ENCODE results near the gene RUVBL2. TPM values are rescaled to one million over a fixed set of nuclear protein-coding genes. Genes with fewer than 3 reads are reported as not detected.

Gene RUVBL2
- total RNA-seq, 2 experiments from 2014 or later = 187 to 189 TPM

GRCh38 chr19:48969276-48970138 is 24.2 kb upstream of the RUVBL2 start:
- H3K27ac Mint-ChIP-seq = peak overlapping the region; percentile 65
- H3K9me3 Mint-ChIP-seq = peaks cover 3% of the 10 kb centered on the region
- H3K36me3 Mint-ChIP-seq = peaks cover 36% of the 10 kb centered on the region
- peaks cover 4% of the 10 kb centered on the region for H3K27me3 Mint-ChIP-seq
- H3K4me3 Mint-ChIP-seq = no peak overlapping the region
- DNase-seq = peak; percentile 12
- H3K4me1 Mint-ChIP-seq = peaks cover 21% of the 10 kb centered on the region

DNA sequence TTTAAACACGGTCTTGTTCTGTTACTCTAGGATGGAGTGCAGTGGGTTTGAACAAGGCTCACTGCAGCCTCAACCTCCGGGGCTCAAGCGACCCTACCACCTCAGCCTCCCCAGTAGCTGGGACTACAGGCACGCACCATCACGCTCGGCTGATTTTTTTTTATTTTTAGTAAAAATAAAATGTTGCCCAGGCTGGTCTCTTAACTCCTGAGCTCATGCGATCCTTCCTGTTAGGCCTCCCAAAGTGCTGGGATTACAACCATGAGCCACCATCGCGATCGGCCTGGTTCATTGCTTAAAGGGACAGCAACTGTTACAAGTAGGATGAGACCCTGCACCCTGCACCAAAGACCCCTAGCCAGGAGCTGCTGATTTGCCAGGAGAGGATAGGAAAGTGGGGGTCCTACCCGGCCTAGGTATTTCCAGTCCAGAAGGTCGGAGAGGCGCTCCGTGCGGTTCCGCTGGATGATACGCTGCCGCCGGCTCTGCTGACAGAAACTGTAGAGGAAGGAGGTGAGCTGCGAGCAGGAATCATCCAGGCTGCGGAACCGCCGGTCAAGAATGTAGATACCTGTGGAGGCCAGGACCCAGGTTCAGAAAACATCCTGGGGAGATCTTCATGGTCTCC is 23.4 kb upstream of the RUVBL2 start:
- peaks cover 1% of the 10 kb centered on the region for H3K27me3 Mint-ChIP-seq
- peak overlapping the region; percentile 65 for H3K27ac Mint-ChIP-seq
- peaks cover 3% of the 10 kb centered on the region for H3K9me3 Mint-ChIP-seq
- H3K36me3 Mint-ChIP-seq = peaks cover 33% of the 10 kb centered on the region
- peak; percentile 12 for DNase-seq
- H3K4me3 Mint-ChIP-seq = no peak overlapping the region
- peaks cover 17% of the 10 kb centered on the region for H3K4me1 Mint-ChIP-seq

GRCh38 chr19:48970923-48971395 is 22.7 kb upstream of the RUVBL2 start:
- H3K27ac Mint-ChIP-seq = peak overlapping the region; percentile 54

DNA sequence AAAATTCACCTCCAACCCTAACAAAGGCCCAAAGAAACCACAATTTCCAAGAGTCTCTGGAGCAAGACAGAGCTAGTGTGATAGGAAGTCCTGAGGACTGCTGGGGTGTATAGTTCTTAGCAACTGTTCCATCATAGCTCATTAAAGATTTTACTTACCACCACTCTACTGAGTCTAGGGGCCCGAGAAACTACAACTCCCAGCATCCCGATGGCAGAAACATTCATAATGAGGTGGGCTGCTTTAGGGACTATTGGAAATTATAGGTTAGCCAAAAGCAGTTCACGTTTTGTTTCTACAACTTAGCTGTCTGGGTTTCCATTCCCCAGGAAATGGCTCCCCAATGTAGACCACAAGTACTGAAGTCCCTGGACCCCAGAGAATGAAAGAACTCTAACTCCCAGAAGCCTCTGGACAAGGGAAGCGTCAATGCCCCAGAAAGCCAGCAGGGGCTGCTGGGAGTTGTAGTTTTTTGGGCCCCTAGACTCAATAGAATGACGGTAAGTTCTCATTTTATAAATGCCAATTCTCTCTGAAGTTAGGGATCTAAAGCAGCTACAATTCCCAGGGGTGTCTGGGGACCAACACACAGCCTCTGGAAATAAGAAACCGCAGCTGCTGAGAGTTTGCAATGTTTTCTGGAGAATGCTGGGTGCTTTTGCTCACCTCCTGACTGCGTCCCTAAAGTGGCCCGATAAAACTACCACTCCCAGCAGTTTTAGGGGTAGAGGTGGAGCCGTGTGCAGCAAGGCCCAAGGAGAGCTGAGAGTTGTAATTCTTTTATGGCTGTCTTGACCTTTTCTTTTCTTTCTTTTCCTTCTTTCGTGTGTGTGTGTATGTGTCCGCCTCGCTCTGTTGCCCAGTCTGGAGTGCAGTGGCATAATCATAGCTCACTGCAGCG is 17.5 kb upstream of the RUVBL2 start:
- Mint-ChIP-seq H3K36me3 (peaks cover 24% of the 10 kb centered on the region), H3K4me3 (no peak overlapping the region)
- peak; percentile 53 for DNase-seq

More at GRCh38 chr19:48970923-48971395, 22.7 kb upstream of the RUVBL2 start:
- H3K4me3 Mint-ChIP-seq = no peak overlapping the region
- no peaks in the 10 kb centered on the region for H3K27me3 Mint-ChIP-seq
- H3K4me1 Mint-ChIP-seq = peaks cover 16% of the 10 kb centered on the region
- peaks cover 26% of the 10 kb centered on the region for H3K36me3 Mint-ChIP-seq
- peaks cover 3% of the 10 kb centered on the region for H3K9me3 Mint-ChIP-seq
- peak; percentile 82 for DNase-seq

GRCh38 chr19:48977061-48977460 is 16.6 kb upstream of the RUVBL2 start:
- H3K4me3 Mint-ChIP-seq = no peak overlapping the region
- H3K27me3 Mint-ChIP-seq = no peaks in the 10 kb centered on the region
- no peak overlapping the region for H3K27ac Mint-ChIP-seq
- H3K36me3 Mint-ChIP-seq = peaks cover 26% of the 10 kb centered on the region
- no peak for DNase-seq
- no peaks in the 10 kb centered on the region for H3K9me3 Mint-ChIP-seq
- peaks cover 5% of the 10 kb centered on the region for H3K4me1 Mint-ChIP-seq

More for the DNA sequence above, 17.5 kb upstream of the RUVBL2 start:
- Mint-ChIP-seq H3K27ac (no peak overlapping the region), H3K27me3 (no peaks in the 10 kb centered on the region), H3K4me1 (peaks cover 5% of the 10 kb centered on the region), H3K9me3 (no peaks in the 10 kb centered on the region)

- no peak for DNase-seq
- H3K27me3 Mint-ChIP-seq = no peaks in the 10 kb centered on the region
- peaks cover 10% of the 10 kb centered on the region for H3K4me1 Mint-ChIP-seq
- no peak overlapping the region for H3K4me3 Mint-ChIP-seq
- H3K9me3 Mint-ChIP-seq = no peaks in the 10 kb centered on the region
- no peak overlapping the region for H3K27ac Mint-ChIP-seq
- H3K36me3 Mint-ChIP-seq = peaks cover 28% of the 10 kb centered on the region
Observed at GRCh38 chr19:48982280-48982679, 11.4 kb upstream of the RUVBL2 start.

DNA sequence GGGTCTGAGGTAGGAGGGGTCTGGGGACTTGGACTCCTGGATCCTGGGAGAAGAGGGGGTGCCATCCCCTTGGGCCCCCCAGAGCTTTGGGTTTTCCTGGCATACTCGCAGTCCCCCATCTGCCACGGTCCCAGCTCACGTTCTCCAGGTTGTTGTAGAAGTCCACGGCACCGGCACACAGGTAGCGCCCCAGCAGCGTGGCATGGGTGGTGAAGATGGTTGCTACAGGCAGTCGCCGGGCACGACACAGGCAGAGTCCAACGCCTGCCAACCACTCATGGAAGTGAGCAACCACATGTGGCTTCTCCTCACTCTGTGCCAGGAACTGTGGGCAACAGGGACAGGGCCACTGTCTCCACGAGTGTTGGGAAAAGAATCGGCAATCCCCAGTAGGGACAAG is 8.0 kb upstream of the RUVBL2 start:
- no peak for DNase-seq
- Mint-ChIP-seq H3K4me1 (peaks cover 17% of the 10 kb centered on the region), H3K27ac (no peak overlapping the region)

GRCh38 chr19:48986211-48986610 is 7.5 kb upstream of the RUVBL2 start:
- no peaks in the 10 kb centered on the region for H3K9me3 Mint-ChIP-seq
- no peak overlapping the region for H3K4me3 Mint-ChIP-seq
- no peaks in the 10 kb centered on the region for H3K27me3 Mint-ChIP-seq
- peaks cover 26% of the 10 kb centered on the region for H3K36me3 Mint-ChIP-seq
- H3K4me1 Mint-ChIP-seq = peaks cover 21% of the 10 kb centered on the region
- no peak for DNase-seq
- no peak overlapping the region for H3K27ac Mint-ChIP-seq

More for the DNA sequence above, 8.0 kb upstream of the RUVBL2 start:
- Mint-ChIP-seq H3K27me3 (no peaks in the 10 kb centered on the region), H3K9me3 (no peaks in the 10 kb centered on the region), H3K36me3 (peaks cover 26% of the 10 kb centered on the region), H3K4me3 (no peak overlapping the region)

- Mint-ChIP-seq H3K27ac (peak overlapping the region; percentile 70), H3K36me3 (peaks cover 25% of the 10 kb centered on the region), H3K4me1 (peaks cover 26% of the 10 kb centered on the region), H3K4me3 (no peak overlapping the region), H3K27me3 (no peaks in the 10 kb centered on the region), H3K9me3 (no peaks in the 10 kb centered on the region)
- no peak for DNase-seq
Observed at GRCh38 chr19:48987323-48987722, 6.4 kb upstream of the RUVBL2 start.

GRCh38 chr19:48988286-48988685 is 5.4 kb upstream of the RUVBL2 start:
- peak overlapping the region; percentile 70 for H3K27ac Mint-ChIP-seq
- DNase-seq = no peak
- H3K4me1 Mint-ChIP-seq = peaks cover 27% of the 10 kb centered on the region
- peaks cover 21% of the 10 kb centered on the region for H3K36me3 Mint-ChIP-seq
- no peaks in the 10 kb centered on the region for H3K27me3 Mint-ChIP-seq
- H3K4me3 Mint-ChIP-seq = no peak overlapping the region
- no peaks in the 10 kb centered on the region for H3K9me3 Mint-ChIP-seq

DNA sequence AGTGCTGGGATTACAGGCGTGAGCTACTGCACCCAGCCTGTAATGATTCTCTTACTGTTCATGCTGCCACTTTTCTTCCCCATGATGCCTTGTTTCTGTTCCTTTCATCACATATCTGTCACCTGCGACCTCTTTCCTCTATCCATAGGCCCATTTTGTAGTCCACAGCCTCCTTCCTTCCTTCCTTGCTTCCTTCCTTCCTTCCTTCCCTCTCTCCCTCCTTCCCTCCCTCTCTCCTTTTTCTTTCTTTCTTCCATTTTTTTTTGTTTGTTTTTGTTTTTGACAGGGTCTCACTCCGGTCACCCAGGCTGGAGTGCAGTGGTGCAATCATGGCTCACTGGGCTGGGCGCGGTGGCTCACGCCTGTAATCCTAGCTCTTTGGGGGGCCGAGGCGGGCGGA is 4.8 kb upstream of the RUVBL2 start:
- Mint-ChIP-seq H3K9me3 (no peaks in the 10 kb centered on the region), H3K27ac (peak overlapping the region; percentile 40), H3K4me3 (no peak overlapping the region), H3K36me3 (peaks cover 19% of the 10 kb centered on the region), H3K4me1 (peaks cover 27% of the 10 kb centered on the region), H3K27me3 (no peaks in the 10 kb centered on the region)
- no peak for DNase-seq

DNA sequence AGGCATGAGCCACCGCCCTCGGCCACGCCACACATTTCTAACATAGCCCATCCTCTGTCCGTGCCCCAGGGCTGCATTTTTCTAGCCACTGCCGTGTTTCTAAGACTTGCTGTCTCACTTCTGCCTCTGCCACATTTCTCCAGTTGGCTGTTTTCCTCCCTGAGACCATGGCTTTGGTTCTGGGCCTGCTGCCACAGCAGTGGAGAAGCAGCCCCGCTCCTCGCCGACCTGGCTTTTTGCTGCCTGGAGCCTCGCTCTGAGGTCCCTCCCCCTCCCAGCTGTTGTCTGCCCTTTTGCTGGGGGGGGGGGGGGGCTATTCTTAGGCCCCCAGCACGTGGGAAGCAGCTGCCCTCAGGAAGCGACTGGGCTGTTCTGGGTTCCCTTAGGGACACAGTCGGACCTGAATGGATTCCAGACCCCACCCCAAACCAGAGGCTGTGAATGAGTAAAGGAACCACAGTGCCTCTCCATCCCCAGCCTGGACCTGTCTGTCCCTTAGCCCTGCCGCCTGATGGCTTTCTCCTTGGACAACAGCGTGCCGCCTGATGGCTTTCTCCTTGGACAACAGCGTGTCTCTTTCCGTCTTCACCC is 3.9 kb upstream of the RUVBL2 start:
- Mint-ChIP-seq H3K27ac (peak overlapping the region; percentile 18), H3K4me1 (peaks cover 33% of the 10 kb centered on the region), H3K36me3 (peaks cover 24% of the 10 kb centered on the region), H3K27me3 (no peaks in the 10 kb centered on the region), H3K4me3 (no peak overlapping the region), H3K9me3 (no peaks in the 10 kb centered on the region)
- no peak for DNase-seq

- Mint-ChIP-seq H3K4me3 (no peak overlapping the region), H3K36me3 (peaks cover 30% of the 10 kb centered on the region)
Observed at GRCh38 chr19:48990400-48990799, 3.3 kb upstream of the RUVBL2 start.

DNA sequence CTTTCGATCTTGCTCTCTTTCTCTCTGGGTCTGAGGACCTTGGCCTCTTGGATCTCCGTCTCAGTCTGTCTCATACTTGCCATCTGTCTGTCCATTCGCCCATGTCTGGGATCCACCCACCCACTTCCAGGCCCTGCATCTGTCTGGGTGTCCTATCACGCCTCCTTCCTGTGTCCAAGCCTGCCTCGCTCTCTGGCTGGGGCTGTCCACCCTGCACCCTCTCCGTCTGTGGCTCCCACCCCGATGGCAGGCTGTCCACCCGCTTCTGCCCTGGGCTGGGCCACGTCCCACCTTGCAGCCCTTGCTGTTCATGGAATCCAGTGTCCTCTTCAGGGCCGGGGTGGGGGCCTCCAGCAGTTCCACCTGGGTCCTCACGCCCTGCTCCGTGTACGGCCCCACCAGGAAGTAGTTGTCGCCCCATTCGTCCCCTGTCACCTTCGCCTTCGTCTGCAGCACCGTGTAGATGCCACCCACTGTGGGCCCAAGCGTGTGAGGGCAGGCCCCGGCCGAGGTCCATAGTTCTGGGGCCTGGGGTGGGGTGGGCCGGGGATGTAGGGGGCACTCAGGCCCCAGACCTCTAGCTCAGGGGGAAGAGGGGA is 2.6 kb upstream of the RUVBL2 start:
- Mint-ChIP-seq H3K36me3 (peaks cover 30% of the 10 kb centered on the region), H3K27me3 (no peaks in the 10 kb centered on the region), H3K9me3 (no peaks in the 10 kb centered on the region), H3K4me1 (peaks cover 38% of the 10 kb centered on the region), H3K4me3 (no peak overlapping the region), H3K27ac (no peak overlapping the region)
- no peak for DNase-seq

More at GRCh38 chr19:48990400-48990799, 3.3 kb upstream of the RUVBL2 start:
- Mint-ChIP-seq H3K4me1 (peaks cover 38% of the 10 kb centered on the region), H3K9me3 (no peaks in the 10 kb centered on the region), H3K27me3 (no peaks in the 10 kb centered on the region), H3K27ac (peak overlapping the region; percentile 18)
- no peak for DNase-seq
